ENCODE measurements around the gene RHOT2.

RHOT2 gene

DNA sequence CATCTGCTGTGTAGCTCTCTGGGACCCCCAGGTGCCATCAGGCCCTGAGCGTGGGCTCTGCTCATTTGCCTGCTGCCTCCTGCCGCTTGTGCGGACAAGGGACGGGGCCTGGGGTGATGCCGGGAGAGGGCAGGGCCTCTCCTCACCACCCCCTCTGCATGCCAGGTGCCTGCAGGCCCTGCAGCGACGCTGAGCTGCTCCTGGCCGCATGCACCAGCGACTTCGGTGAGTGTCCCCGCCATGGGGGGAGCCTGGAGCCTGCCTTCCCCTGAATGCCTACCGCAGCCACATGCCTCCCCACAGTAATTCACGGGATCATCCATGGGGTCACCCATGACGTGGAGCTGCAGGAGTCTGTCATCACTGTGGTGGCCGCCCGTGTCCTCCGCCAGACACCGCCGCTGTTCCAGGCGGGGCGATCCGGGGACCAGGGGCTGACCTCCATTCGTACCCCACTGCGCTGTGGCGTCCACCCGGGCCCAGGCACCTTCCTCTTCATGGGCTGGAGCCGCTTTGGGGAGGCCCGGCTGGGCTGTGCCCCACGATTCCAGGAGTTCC lies 48.9 kb downstream of the RHOT2 start:
- no peak for FAIRE-seq

GRCh38 chr16:717450-718245 lies 49.7 kb downstream of the RHOT2 start:
- no peak for FAIRE-seq

GRCh38 chr16:718389-718788 lies 50.5 kb downstream of the RHOT2 start:
- FAIRE-seq, result no peak

GRCh38 chr16:718922-719321 lies 51.0 kb downstream of the RHOT2 start:
- FAIRE-seq, result no peak

GRCh38 chr16:719815-720446 lies 52.0 kb downstream of the RHOT2 start:
- FAIRE-seq, result no peak

- no peak for FAIRE-seq
Measured at GRCh38 chr16:720447-720989, 52.6 kb downstream of the RHOT2 start.

DNA sequence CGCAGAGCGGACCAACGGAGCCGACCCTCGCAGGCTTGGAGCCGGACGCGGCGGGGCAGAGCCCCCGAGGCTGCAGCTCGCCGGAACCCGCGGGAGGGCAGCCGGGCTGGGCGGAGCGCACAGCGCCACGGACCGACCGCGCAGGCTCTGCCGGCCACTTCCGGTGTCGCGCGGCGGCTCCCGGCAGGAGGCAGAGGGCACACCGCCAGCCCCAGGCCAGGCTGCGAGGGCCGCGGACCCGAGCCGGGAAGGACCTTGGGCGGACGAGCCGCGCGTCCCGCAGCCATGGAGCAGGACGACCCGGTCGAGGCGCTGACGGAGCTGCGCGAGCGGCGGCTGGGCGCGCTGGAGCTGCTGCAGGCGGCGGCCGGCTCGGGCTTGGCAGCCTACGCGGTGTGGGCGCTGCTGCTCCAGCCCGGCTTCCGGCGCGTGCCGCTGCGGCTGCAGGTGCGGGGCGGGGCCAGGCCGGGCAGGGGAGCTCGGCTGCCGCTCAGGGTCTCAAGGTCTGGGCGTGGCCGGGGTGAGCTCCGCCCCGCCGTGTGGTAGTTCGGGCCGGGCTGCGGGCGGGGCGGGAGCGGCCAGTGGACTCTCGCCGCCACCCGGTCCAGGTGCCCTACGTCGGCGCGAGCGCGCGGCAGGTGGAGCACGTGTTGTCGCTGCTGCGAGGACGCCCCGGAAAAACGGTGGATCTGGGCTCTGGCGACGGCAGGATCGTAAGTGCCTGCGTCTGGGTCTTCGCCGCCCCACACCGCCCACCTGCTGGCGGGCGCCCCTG lies 53.2 kb downstream of the RHOT2 start, which contains the start of gene ANTKMT:
Gene ANTKMT, plus strand, starts transcription at position 157 of the 775 bp plus-strand sequence. Its CDS starts 129 bp downstream, at position 286.
- FAIRE-seq, result no peak

GRCh38 chr16:721765-722540 lies 54.0 kb downstream of the RHOT2 start:
- FAIRE-seq, result no peak

GRCh38 chr16:722835-723633 lies 55.1 kb downstream of the RHOT2 start:
- no peak for FAIRE-seq

GRCh38 chr16:723695-724094 lies 55.8 kb downstream of the RHOT2 start:
- no peak for FAIRE-seq
